SJSA1 (cell line): ENCODE measurements around the gene CNIH3. TPM values are rescaled to one million over a fixed set of nuclear protein-coding genes. Genes with fewer than 3 reads are reported as not detected.

ENCODE experiments used
- DNase-seq, 2 experiments: peaks; one replicate each; pipeline ENCODE4 v3.0.0-alpha.2; 2015 to 2020; ENCODE audit warnings: low spot score in 2 of 2, low read depth in 1 of 2
- H3K27ac ChIP-seq: fragments of 250-450 bp; sonication (Bioruptor Pico); 2 replicates; pipeline ENCODE4 v1.5.1; 2020; ENCODE audit warnings: mild to moderate bottlenecking, moderate library complexity
- H3K27me3 ChIP-seq: fragments of 250-450 bp; sonication (Bioruptor Pico); replicated peaks from 2 replicates; pipeline ENCODE4 v1.5.1; 2020; ENCODE audit warnings: mild to moderate bottlenecking, moderate library complexity
- H3K36me3 ChIP-seq: fragments of 250-450 bp; sonication (Bioruptor Pico); 2 replicates; pipeline ENCODE4 v1.5.1; 2020; ENCODE audit warnings: mild to moderate bottlenecking
- H3K4me1 ChIP-seq: fragments of 250-450 bp; sonication (Bioruptor Pico); replicated peaks from 2 replicates; pipeline ENCODE4 v1.6.1; 2021; ENCODE audit warnings: mild to moderate bottlenecking
- H3K4me3 ChIP-seq: fragments of 250-450 bp; sonication (Bioruptor Pico); 2 replicates; pipeline ENCODE4 v1.5.1; 2020; ENCODE audit warnings: mild to moderate bottlenecking
- H3K9me3 ChIP-seq: fragments of 250-450 bp; sonication (Bioruptor Pico); replicated peaks from 2 replicates; pipeline ENCODE4 v1.5.1; 2020; ENCODE audit warnings: mild to moderate bottlenecking
- total RNA-seq: library from RNA; depleted of rRNA; stranded (reverse); fragments of >200 nt; shearing (Covaris generic); gene quantifications from 2 replicates; pipeline ENCODE4 v1.2.3, GENCODE V29; 2014

The CNIH3 gene
- total RNA-seq, 1 experiment from 2014 or later, result 7.9 TPM

DNA sequence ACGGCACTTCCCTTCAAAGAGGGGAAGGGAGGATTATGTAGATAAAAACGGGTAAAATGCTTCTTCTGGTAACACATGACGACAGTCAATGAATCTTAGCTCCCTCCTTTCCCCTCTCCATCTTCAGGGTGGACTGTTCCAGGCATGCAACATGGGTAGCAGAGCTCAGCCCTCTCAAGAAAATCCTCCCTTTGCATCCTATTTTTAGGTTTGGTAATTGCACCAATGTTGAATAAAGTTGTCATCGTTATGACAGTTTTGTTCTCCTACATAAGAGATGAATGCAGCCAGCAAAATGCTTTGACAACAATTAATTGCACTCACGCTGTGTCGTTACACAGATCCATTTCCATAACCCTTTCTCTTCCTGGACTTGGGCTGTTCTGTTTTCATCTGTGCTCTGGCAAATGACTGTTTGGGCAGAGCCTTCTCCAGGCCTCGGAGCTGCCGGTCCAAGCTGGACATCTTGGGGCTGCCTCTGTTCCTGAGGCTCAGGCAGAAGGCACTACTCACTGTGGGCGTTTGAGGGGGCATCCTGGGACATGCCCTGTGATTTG, 127.6 kb downstream of the CNIH3 start:
- H3K9me3 ChIP-seq, result no peaks in the 10 kb centered on the region
- no peaks in the 10 kb centered on the region for H3K27me3 ChIP-seq
- no peaks in the 10 kb centered on the region for H3K36me3 ChIP-seq
- H3K4me3 ChIP-seq, result no peak overlapping the region
- H3K27ac ChIP-seq, result no peak overlapping the region
- peaks cover 16% of the 10 kb centered on the region for H3K4me1 ChIP-seq
- DNase-seq, result no peak

- no peak overlapping the region for H3K4me3 ChIP-seq
- no peaks in the 10 kb centered on the region for H3K36me3 ChIP-seq
- H3K27me3 ChIP-seq, result no peaks in the 10 kb centered on the region
- no peaks in the 10 kb centered on the region for H3K9me3 ChIP-seq
- H3K4me1 ChIP-seq, result peaks cover 13% of the 10 kb centered on the region
- H3K27ac ChIP-seq, result no peak overlapping the region
- DNase-seq, result no peak
Measured at GRCh38 chr1:224744521-224744920, 128.4 kb downstream of the CNIH3 start.

GRCh38 chr1:224745394-224745793, 129.3 kb downstream of the CNIH3 start:
- DNase-seq, result no peak
- Histone ChIP-seq H3K4me3 (no peak overlapping the region), H3K27me3 (no peaks in the 10 kb centered on the region), H3K4me1 (peaks cover 4% of the 10 kb centered on the region), H3K9me3 (no peaks in the 10 kb centered on the region), H3K36me3 (no peaks in the 10 kb centered on the region), H3K27ac (no peak overlapping the region)

GRCh38 chr1:224745924-224746323, 129.8 kb downstream of the CNIH3 start:
- no peaks in the 10 kb centered on the region for H3K27me3 ChIP-seq

GRCh38 chr1:224747578-224747977, 131.5 kb downstream of the CNIH3 start:
- no peaks in the 10 kb centered on the region for H3K9me3 ChIP-seq
- DNase-seq, result no peak
- H3K36me3 ChIP-seq, result no peaks in the 10 kb centered on the region
- no peak overlapping the region for H3K27ac ChIP-seq
- H3K27me3 ChIP-seq, result no peaks in the 10 kb centered on the region
- no peaks in the 10 kb centered on the region; the same call in 1 of the 2 replicates for H3K4me1 ChIP-seq
- H3K4me3 ChIP-seq, result no peak overlapping the region

More at GRCh38 chr1:224745924-224746323, 129.8 kb downstream of the CNIH3 start:
- no peak for DNase-seq
- no peak overlapping the region for H3K27ac ChIP-seq
- H3K9me3 ChIP-seq, result no peaks in the 10 kb centered on the region
- H3K4me1 ChIP-seq, result no peaks in the 10 kb centered on the region; the same call in 1 of the 2 replicates
- no peak overlapping the region for H3K4me3 ChIP-seq
- H3K36me3 ChIP-seq, result no peaks in the 10 kb centered on the region

DNA sequence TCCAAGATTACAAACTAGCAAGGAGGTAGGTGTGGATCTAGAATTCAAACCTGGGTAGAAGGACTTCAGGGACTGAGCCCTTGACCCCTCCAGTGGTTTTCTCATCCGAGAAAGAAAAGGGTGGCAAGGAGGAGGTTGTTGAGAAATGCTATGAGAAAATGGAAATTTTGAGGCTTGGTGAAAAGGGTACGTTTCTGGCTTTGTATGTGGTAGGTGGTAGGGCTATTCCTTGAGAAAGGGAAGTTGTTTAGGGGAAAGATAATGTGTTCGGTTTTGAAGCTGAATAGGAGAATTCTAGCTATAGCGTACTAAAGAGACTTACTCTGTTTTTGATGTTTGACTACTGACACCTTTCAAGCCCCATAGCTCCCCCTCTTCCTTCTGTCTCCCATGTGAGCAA, 133.8 kb downstream of the CNIH3 start:
- Histone ChIP-seq H3K36me3 (no peaks in the 10 kb centered on the region), H3K9me3 (no peaks in the 10 kb centered on the region), H3K4me1 (no peaks in the 10 kb centered on the region; the same call in 1 of the 2 replicates), H3K27me3 (no peaks in the 10 kb centered on the region), H3K4me3 (no peak overlapping the region), H3K27ac (no peak overlapping the region)
- DNase-seq, result no peak

DNA sequence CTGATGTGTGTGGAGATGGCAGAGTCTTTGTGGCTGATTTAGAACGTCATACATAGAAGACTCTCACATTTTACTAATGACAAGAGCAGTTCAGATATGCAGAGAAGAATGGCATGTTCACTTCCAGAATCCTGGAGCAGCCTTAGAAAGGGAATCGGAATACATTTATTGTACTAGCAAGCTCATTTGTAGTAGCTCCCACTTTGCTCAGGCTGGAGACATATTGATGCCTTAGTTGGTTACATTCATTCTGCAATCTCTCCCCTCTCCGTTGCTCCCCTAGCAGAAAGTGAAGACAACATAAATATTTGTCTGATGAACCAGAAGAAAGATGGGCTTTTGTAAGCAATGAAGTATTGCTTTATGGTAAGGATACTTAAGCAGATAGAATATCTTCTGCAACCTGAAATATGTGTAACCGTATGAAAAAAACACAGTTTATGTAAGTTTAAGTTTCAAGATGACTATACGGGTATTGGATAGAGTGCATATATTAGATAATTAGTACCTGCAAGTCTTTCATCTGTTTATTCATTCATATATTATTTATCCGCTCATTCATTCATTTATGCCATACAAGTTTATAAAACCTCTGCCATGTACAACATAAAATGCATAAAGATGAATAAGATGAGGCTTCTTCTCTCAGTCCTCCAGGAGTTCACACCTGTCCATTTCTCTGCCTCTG, 135.7 kb downstream of the CNIH3 start:
- Histone ChIP-seq H3K4me1 (no peaks in the 10 kb centered on the region; the same call in 1 of the 2 replicates), H3K4me3 (no peak overlapping the region), H3K9me3 (no peaks in the 10 kb centered on the region), H3K36me3 (no peaks in the 10 kb centered on the region), H3K27me3 (no peaks in the 10 kb centered on the region), H3K27ac (no peak overlapping the region)
- no peak for DNase-seq

GRCh38 chr1:224753491-224753890, 137.4 kb downstream of the CNIH3 start:
- H3K27me3 ChIP-seq, result no peaks in the 10 kb centered on the region
- no peak for DNase-seq
- no peak overlapping the region for H3K4me3 ChIP-seq

GRCh38 chr1:224755586-224755985, 139.5 kb downstream of the CNIH3 start:
- H3K27me3 ChIP-seq, result no peaks in the 10 kb centered on the region
- no peak overlapping the region for H3K27ac ChIP-seq
- H3K4me3 ChIP-seq, result no peak overlapping the region
- no peaks in the 10 kb centered on the region for H3K4me1 ChIP-seq
- no peak for DNase-seq
- H3K36me3 ChIP-seq, result no peaks in the 10 kb centered on the region
- H3K9me3 ChIP-seq, result no peaks in the 10 kb centered on the region; the same call in 1 of the 2 replicates

More at GRCh38 chr1:224753491-224753890, 137.4 kb downstream of the CNIH3 start:
- Histone ChIP-seq H3K4me1 (no peaks in the 10 kb centered on the region), H3K36me3 (no peaks in the 10 kb centered on the region), H3K9me3 (no peaks in the 10 kb centered on the region; the same call in 1 of the 2 replicates), H3K27ac (no peak overlapping the region)

GRCh38 chr1:224757508-224757907, 141.4 kb downstream of the CNIH3 start:
- H3K9me3 ChIP-seq, result no peaks in the 10 kb centered on the region; the same call in 1 of the 2 replicates
- DNase-seq, result no peak
- H3K36me3 ChIP-seq, result no peaks in the 10 kb centered on the region
- H3K27me3 ChIP-seq, result no peaks in the 10 kb centered on the region
- H3K4me1 ChIP-seq, result no peaks in the 10 kb centered on the region
- H3K4me3 ChIP-seq, result no peak overlapping the region
- no peak overlapping the region for H3K27ac ChIP-seq

- H3K27ac ChIP-seq, result no peak overlapping the region
- no peak for DNase-seq
- H3K36me3 ChIP-seq, result no peaks in the 10 kb centered on the region
- no peaks in the 10 kb centered on the region; the same call in 1 of the 2 replicates for H3K9me3 ChIP-seq
- no peaks in the 10 kb centered on the region for H3K4me1 ChIP-seq
- no peaks in the 10 kb centered on the region for H3K27me3 ChIP-seq
- H3K4me3 ChIP-seq, result no peak overlapping the region
Measured at GRCh38 chr1:224759135-224759534, 143.0 kb downstream of the CNIH3 start.

DNA sequence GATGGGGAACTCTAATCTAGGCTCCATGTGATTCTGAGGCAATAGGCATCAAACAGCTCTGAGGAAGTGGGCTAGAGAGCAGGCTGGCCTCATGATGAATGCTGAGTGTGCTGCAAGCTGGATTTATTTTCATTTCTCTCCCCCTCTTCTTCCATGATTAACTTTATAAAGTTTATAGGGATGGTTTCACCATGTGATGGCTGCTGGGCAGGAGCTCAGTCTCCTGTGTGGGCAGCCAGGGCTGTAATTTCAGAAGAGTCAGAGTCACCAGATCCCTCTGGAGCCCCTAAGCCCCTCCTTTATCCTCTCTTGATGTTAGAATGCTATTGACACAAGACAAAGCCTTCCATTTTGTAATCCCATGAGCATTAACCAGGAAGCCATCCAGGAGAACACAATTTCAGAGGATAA, 143.6 kb downstream of the CNIH3 start:
- Histone ChIP-seq H3K27ac (no peak overlapping the region), H3K4me3 (no peak overlapping the region), H3K27me3 (no peaks in the 10 kb centered on the region), H3K36me3 (no peaks in the 10 kb centered on the region), H3K9me3 (no peaks in the 10 kb centered on the region; the same call in 1 of the 2 replicates), H3K4me1 (no peaks in the 10 kb centered on the region)
- no peak for DNase-seq

DNA sequence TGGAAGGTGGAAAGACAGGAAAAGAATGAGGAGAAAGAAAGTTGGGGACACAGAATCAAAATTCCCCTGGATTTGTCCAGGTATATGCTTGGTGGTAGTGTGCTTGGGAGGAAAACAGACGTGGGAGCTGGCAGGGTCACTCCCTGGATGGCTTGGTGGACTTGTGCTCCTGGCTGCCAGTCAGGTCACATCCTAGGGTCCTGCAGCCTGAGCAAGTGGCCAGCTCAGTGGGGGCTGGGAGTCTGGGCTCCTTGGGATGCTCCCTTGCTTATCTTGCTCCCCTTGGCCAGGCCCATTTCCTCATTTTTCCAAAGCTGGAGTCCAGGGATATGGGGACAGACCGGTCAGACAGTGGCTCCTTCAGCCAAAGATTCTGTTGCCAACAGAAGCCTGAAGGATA, 144.0 kb downstream of the CNIH3 start:
- H3K27me3 ChIP-seq, result no peaks in the 10 kb centered on the region
- H3K36me3 ChIP-seq, result no peaks in the 10 kb centered on the region
- no peaks in the 10 kb centered on the region for H3K4me1 ChIP-seq

GRCh38 chr1:224761245-224761644, 145.1 kb downstream of the CNIH3 start:
- H3K9me3 ChIP-seq, result no peaks in the 10 kb centered on the region; the same call in 1 of the 2 replicates
- no peaks in the 10 kb centered on the region for H3K4me1 ChIP-seq
- no peak overlapping the region for H3K27ac ChIP-seq
- no peaks in the 10 kb centered on the region for H3K27me3 ChIP-seq
- H3K4me3 ChIP-seq, result no peak overlapping the region
- H3K36me3 ChIP-seq, result no peaks in the 10 kb centered on the region
- no peak for DNase-seq

More for the DNA sequence above, 144.0 kb downstream of the CNIH3 start:
- no peak for DNase-seq
- Histone ChIP-seq H3K4me3 (no peak overlapping the region), H3K9me3 (no peaks in the 10 kb centered on the region; the same call in 1 of the 2 replicates), H3K27ac (no peak overlapping the region)
